NCI-H460 (cell line): ENCODE measurements around the gene AKAP13. TPM values are rescaled to one million over a fixed set of nuclear protein-coding genes. Genes with fewer than 3 reads are reported as not detected.
"Not testable (repeated sequence)": the region's sequence is repeated elsewhere in the genome, so short reads cannot be mapped to it uniquely, and the experiment has no call there.

Experiments
- DNase-seq: peaks from one replicate; pipeline ENCODE4 v3.0.0-alpha.2; 2016; ENCODE audit warnings: low read depth; ENCODE audit errors: extremely low read depth
- small RNA-seq, 2 experiments: library from RNA; depleted of rRNA; stranded (forward); fragments of <200 nt; gene quantifications; one replicate each; pipeline ENCODE3, GENCODE V24; 2014
- total RNA-seq: library from RNA; depleted of rRNA; stranded (reverse); fragments of >200 nt; shearing (Covaris generic); gene quantifications from 2 replicates; pipeline ENCODE4 v1.2.3, GENCODE V29; 2014

AKAP13 gene
- total RNA-seq, 1 experiment from 2014 or later: 31.4 TPM

- no peak for DNase-seq
Measured at GRCh38 chr15:85795337-85796305, 415.2 kb downstream of the AKAP13 start.

- DNase-seq: not testable (repeated sequence)
Measured at GRCh38 chr15:85796371-85796770, 416.0 kb downstream of the AKAP13 start.

Small RNA genes within 50 kb of the gene (small RNA-seq; reads per million reads assigned to genes)
- 0 reads per million in 2 experiments for gene AC021739.1
- 0.06 to 0.08 reads per million in 2 experiments for gene MIR1276
- 0 reads per million in 2 experiments for gene RNU6-1280P
- 0 reads per million in 2 experiments for gene RNU7-79P
